Left colon (tissue), 2 donors: ENCODE measurements around the gene MNT. TPM values are rescaled to one million over a fixed set of nuclear protein-coding genes. Genes with fewer than 3 reads are reported as not detected.
A peak's percentile ranks its signal among the peaks of the same experiment; 100 is the strongest.

ENCODE experiments used
- ATAC-seq: fragments of 200-7000 bp; cut with Tn5 transposase; one replicate; pipeline ENCODE4 v1.9.1; 2020; ENCODE audit warnings: mild to moderate bottlenecking, moderate library complexity
- DNase-seq, 2 donors: peaks; one replicate each; pipeline ENCODE4 v3.0.0-alpha.2; 2020
- intact Hi-C, 2 donors: fragments of 100-400 bp; cut with DNase I in 1 of 2; cut with micrococcal nuclease in 1 of 2; formaldehyde crosslinking; loops; one replicate each; pipeline versions ENCODE4 v1.11.2 to v1.14.0; 2022; cut with DNase I, micrococcal nuclease
- total RNA-seq, 2 donors: library from RNA; stranded (reverse); fragmentation: NEBNext Ultra II Directional; extraction: Animal tissue kit (Norgen Biotek cat#: 25700); gene quantifications; one replicate each; pipeline ENCODE4 v1.2.1, GENCODE V29; 2021
- donor health status: DM: no; HTN: no; CAD: no.
- donor health status: DM: yes; HTN: yes; CAD: no.

MNT gene
- total RNA-seq, 2 donors from 2014 or later: 22.3 to 25.6 TPM

DNA sequence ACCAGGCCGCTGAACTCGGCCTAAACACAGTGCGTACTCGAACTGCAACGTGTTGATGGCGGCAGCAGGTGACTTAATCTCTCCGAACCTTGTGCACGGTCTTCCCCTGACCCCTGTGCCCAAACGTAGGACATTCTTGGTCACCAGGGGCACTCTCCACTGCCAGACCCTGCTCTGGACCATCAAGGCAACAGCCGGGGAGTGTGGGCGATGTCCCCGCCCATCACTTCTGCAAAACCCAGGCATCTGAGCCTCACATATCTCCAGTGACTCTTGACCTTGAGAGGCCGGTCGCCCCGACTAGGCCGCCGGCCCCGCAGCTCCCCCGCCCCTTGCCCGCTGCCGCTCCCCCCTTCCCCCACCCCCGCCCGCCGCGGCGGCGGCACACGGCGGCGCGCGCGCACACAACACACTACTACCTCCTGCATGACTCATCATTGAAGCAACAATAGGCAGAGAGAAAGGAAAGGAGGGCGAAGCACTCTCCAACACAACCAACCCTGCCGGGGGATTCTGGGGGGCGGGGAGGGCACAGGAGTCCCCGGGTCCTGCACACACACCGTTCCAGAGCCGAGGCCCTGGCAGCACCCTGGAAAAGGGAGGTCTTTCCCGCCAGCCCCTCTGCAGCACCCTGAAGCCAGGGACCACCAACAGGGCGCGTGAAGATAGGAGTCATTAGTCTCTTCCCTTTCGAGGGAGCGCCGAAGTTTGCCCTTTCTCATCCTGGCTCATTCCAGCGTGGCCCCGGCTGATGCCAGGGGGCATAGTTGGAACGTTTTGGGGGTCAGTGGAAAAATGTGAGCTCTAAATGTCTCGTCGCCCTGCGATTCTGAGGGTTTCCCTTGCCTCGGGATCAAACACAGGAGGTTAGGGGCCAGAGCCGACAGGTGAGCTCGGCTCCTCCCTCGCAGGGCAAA is 1.9 kb downstream of the MNT start:
- intact Hi-C loops: no loop called here
- ATAC-seq (peak; percentile 8), DNase-seq (peak; percentile 64 to 70)

DNA sequence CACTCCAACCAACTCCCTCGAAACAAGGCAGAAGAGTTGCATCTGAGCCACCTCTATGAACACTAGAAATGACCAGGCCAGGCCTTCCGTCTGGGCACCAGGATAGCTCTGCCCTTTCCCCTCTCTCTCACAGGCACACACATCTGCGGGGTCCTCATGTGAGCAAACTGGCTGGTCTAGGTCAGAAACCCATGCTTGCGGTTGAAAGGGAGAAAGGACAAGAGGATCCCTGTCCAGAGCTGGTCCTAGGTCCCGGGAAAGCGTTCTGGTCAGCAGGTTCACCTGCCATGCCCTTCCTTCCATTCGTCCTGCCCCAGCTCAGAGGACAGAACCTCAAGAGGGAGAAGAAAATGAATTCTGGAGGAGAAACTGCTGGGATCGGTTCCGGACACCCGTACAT is 2.7 kb downstream of the MNT start:
- no peak for ATAC-seq
- no peak for DNase-seq
- intact Hi-C loops: no loop called here

DNA sequence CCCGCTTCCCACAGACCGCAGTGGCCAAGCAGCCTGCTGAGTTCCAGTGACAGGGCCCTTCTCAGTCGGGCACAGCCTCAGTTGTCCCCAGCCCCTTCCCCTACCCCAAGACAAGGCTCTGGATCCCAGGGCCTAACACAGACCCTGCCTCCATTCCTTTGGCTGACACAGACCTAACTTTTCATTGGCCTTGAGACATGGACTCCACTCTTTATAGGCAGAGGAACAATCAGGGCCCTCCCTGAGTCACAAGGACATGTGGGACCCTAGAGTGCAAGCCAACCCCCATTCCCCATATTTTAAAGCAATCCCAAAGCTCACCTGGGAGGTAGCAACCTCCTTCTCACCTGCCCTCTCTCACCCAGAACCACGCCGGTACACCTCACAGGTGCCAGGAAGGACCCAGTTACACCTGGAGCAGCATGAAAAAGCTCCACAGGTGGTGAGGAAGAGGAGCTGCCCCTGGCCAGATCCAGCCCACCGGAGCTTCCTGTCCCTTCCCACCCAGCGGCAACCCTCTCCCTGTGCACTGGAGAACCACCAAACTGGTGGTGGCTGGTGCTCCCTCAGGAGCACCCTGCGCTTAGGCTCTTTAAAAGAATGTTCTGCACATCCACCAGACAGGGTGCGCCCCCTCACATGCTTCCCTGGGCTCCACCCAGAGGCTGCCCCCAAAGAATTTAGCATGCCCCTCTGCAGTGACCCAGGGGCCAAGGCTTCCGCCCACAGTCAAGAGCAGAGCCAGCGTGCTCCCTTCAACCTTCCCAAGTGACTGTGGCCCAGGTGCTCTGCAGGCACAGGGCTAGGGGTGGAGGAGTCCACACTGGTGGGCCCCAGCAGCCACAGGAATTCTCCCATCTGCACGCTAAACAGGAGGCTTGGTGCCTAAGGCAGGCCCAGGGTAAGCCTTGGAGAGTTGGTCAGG is 3.4 kb downstream of the MNT start:
- ATAC-seq (no peak), DNase-seq (peak in 1 of 2 donors; percentile 29)
- intact Hi-C loops: no loop called here

DNA sequence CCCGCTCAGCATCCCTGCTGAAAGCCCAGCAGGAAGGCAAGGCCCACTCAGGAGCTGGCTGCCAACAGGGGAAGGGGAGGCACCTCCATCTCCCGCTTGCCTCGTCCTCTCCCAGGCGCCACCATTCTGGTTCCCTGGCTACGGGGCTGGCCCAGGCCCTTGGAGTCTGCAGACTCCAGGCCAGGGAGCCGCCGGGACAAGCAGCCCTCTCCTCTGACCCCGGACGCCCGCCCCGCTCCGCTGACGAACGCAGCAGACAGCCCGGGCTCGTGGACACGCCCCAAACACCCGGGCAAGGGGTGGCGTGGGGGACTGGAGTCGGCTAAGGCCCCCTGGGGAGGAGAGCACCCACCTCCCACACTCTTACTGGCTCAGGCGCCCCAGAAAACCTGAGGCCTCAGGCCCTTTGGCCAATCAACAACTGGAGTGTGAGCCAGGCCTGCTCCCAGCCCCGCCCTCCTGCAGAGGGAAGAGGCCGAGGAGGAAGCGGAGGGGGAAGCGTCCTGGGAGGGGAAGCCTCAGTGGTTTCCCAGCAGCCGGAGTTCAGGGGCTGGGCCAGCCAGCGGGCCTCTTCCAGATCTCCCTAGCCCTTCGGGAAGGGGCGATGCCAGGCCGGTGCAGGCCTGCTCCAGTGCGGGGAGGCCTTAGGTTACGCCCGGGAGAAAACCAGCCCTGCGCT is 4.2 kb downstream of the MNT start:
- ATAC-seq: peak; percentile 28
- intact Hi-C loops: no loop called here

DNA sequence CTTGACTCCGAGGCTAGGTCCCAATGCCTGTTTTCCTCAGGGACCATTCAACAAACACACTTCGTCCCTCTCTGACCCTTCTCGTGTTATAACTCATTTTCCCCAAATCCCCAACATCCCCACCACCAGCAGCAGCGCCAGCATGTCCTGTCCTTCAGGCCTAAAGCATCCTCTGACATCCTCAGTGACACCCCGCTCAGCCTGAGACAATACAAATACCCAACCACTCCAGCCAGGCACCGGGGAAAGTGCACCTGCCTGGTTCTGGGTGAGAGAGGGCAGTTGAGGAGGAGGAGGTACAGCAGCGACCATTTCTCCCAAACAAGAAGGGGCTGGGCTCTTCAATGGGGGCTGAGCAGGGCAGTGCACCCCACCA is 4.7 kb downstream of the MNT start:
- intact Hi-C loops: no loop called here
- DNase-seq: no peak
- no peak for ATAC-seq

More for the DNA sequence above, 4.2 kb downstream of the MNT start:
- peak; percentile 90 to 98 for DNase-seq

DNA sequence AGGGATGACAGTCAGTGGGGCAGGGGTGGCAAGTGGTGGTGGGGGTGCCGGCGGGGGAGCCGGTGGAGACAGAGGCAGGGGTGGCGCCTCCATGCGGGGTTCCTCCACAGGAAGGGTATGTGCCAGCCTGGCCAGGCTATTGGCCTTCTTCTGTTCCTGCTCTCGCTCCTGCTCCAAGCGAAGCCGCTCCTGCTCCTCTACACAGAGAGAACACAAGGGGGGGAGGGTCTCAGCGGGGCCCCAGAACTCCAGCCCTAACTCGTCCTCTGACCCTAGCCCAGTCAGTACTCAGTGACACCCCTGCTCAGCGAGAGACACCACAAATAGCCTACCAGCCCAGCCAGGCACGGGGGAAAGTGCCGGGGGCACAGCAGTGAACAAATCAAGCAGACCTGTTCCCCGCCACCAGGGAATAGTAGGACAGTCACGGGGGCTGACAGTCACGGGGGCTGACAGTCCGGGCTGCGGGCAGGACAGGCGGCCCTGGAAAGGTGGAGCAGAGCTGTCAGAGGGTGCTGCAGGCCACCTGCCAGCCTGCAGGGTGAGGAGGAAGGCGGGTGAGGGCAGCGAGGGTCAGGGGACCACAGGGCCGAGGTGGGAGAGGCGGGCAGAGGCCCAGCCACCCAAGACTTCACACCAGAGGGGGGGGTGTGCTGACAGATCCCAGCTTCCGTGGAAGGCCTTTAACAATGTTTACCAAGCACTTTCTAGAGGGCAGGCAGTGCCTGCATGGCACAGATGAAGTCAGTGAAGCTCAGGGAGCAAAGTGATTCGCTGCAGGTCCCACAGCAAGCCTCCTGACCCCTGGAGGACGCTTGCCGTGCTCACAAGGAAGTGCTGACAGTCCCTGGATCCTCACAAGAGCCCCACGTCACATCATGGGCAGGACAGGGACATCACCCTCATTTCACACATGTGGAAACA is 5.3 kb downstream of the MNT start:
- DNase-seq (peak; percentile 63 to 82), ATAC-seq (peak; percentile 13)
- intact Hi-C loops: no loop called here

DNA sequence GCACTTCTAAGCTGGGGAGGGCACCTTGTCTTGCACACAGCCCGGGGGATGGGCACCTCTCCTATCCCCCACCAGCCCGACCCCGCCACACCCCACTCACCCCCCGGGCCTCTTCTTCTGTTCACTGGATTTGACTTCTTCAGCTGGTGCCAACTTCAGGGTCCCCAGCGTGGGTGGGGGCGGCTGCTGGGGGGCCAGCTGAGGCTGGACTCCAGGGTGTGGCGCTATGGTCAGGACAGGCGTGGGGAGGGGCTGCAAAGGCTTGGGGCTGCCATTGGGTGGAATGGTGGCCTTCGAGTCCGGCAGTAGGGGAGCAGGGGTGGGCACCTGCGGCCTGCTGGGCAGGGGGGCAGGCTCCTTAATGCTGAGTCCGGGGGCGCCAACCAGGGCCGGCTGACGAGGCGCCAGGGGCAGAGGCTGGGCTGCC is 6.1 kb downstream of the MNT start:
- ATAC-seq: no peak
- DNase-seq: peak in 1 of 2 donors; percentile 50
- intact Hi-C loops: no loop called here

DNA sequence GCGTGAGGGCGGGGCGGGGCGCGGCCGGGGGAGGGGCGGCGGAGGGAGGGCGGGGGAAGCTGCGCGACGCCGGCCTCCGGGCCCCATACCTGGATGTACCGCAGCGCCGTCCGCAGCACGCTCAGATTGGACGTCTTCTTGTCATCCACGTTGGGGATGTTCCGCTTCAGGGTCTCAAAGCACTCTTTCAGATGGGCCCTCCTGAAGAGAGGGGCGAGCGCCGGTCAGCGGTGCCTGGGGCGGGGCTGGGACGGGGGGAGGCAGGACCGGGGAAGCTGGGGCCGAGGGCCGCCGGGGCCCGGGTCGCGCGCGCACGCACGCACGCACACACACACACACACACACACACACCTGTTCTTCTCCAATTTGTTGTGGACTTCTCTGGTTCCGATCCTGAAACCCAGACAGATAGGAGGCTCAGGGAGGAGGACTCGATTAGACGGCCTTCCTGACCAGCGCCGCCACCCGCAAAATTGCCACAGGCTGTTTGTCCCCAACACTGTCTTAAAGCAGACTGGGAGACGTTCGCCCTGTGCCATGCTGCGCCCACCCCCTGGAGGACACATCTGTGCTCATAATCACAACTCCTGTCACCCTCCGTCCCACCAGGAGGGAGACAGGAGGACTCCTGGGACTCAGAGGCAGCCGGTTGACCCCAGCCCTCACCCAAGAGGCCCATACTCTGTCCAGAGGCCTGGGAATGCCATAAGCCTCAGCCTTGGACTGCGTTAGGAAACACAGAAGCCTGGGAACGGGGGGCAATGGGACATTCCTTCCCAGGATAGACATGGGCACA is 6.7 kb downstream of the MNT start:
- intact Hi-C loops: no loop called here
- ATAC-seq (no peak), DNase-seq (peak; percentile 44 to 52)

DNA sequence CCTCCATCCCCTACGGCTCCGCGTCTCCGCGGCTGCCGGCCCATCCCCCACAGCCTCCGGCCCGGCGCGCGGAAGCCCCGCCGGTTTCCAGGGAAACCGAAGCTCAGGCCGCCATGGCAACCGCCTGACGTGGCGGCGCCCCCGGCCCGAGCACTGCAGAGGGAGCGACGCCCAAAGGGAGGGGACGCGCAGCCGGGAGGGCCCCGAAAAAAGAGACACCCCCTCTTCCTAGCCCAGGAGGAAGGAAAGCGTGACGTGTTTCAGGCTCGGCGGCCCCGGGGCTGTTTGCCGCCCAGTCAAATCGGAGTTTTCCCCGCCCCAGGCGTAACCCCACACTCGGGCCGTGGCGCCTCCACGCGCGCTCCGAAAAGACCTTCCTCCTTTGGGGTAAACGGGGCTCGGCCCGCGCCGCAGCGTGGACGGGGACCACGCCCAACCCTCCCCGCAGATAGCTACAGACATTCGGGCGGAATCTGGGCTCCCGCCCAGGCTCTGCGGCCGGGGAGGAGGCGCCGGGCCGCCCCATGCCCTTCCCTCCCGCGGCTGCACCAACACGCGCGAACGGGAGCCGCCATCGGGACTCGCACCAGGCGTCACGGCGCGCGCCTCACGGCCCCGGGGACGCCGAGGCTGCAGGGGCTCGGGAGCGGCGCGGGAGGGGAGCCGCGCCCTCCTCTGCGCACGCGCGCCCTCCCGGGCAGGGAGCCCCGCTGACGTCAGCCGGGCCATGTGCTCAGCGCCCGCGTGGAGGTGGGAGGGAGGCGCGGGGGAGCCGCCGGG is 7.5 kb downstream of the MNT start:
- ATAC-seq (peak; percentile 58), DNase-seq (peak; percentile 86 to 92)
- intact Hi-C loops: no loop called here

DNA sequence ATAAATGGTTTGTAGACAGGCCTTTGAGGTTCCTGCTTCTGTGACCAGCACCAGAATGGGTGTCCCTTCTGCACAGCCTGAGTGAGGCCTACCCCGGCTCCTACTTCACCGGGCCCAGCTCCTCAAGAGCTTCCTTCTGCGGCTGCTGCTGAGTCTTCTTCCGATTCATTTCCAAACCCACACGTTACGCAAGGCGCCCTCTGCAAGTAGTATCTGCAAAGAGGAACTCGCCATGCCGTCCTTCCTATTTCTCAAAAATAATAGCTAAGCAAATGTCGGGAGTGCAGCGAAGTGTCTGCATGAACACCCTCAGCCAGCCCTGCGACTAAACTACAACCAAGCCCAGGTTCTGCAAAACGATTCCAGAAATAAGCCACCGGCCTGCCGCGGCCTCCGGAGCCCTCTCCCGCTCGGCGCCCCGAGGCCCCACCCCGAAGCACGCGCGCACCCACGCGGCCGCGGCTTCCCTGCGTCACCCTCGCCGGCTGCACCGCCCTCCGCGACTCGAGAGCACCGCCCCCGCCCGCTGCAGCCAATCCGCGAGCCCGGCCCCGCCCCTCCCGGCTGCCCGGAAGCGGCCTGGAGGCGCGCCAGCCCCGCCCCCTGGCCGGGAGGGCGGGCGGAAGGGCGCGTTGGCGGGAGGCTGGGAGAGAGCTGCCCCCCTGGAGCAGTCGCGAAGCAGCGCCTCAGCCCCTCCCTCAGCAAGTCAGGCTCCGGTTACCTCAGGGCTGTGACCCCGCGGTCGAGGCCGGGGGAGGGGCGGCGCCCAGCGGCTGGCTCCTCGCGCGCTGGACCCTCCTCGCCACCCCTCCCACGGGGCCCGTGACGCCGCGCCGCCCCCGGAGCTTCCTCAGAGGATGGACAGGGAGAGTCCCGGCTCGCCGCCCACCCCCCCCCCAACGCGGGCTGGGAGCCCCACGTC is 8.3 kb downstream of the MNT start:
- ATAC-seq (peak; percentile 62), DNase-seq (peak; percentile 94 to 97)
- intact Hi-C loops: no loop called here

DNA sequence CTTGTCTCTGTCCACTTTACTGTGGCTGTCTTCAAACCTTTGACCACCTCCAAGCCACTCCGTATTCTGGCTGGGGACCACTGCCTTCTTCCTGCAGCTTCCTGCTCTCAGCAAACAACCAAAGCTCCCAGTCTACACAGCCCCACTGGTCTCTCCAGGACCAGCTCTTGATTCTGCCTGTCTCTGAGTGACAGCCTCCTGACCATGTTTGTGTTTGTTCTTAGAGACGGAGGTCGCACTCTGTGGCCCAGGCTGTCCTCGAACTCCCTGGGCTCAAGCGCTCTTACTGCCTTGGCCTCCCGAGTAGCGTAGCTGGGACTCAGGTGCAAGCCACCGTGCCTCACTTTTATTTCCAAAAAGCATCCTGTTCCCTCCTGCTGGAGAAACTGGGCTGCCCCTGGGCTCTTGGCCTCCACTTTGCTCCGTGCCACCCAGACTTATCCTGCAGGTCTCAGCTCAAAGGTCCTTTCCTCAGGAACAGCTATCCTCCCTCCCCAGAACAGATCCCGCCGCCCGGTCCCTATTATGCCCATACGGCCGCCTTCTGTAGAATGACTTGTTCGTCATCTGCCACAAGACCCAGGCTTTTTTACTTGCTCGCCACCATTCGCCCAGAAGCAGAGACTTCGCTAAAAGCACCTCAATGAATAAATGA is 9.1 kb downstream of the MNT start:
- intact Hi-C loops: no loop called here
- DNase-seq (no peak), ATAC-seq (no peak)

DNA sequence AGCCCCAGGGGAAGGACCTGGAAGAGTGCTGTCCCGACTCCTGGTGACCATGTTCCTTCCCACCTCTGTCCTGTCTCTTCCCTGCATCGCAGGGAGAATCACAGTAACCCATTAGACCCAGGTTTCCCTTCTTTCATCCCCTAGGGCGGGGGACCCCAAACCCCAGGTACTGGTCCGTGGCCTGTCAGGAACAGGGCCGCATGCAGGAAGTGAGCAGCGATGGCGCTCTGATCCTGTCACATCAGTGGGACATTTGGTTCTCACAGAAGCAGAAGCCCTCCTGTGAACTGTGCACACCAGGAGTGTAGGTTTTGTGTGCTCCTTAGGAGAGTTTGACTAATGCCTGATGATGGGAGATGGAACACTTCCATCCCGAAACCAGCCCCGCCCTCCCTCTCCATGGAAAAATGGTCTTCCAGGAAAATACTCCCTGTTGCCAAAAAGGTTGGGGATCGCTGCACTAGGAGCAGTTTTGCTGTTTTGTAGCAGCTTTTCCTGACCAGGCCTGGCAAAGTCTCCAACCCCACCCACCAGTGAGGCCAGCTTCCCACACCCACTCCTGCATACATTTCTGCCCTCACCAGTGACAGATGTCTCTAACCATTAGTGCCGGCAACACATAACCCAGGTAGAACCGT is 10.5 kb downstream of the MNT start:
- intact Hi-C loops: no loop called here
- DNase-seq: no peak
- no peak for ATAC-seq

DNA sequence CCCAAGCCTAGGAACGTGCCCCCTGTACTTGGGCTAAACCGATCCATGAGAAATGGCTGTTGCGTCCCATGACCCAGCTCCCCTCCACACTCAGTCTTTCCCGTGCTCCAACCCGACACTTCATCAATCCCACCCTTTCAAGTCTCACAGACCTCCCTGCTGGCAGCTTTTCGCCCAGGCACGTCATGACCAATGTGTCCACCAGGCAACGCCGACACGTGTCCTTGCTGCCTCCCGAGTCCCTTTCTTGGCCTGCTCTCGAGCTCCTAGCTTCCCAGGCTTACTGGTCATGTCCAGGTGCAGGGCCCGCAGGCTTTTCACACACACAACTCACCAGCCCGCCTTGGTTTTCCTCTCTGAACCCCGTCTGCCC is 12.2 kb downstream of the MNT start:
- intact Hi-C loops: no loop called here
- DNase-seq (no peak), ATAC-seq (no peak)

DNA sequence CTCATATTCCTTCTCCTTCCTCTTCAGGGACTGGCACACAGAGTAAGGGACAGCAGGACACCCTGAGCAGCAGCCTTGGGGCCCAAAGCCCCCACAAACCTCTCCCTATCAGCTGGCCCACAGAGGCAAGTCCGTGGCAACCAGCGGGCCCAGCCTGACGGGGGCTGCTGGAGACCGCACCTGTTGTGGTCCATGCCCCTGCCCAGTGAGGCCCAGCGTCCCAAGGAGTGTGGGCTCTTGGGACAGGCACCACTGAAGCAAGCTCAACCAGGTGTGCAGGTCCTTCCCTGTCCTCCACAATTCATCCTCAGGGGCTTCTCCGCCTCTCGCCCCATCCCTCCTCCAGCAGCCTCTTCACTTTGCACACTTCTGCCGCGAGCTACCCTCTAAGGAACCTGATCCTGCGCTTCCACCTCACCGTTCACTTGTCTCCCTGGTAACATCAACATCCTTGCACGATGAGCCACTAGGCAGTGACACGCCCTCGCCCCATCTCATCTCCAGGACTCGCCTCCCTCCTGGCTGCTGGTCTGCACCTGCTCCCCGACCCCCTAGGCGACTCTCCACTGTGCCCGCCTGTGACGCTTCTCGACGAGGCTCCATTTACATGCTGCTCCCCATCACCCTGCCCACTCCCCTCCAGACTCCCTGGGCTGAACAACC is 12.7 kb downstream of the MNT start:
- no peak for DNase-seq
- intact Hi-C loops: no loop called here
- ATAC-seq: no peak
